Natural killer cell treated with Interleukin-12 subunit alpha and Interleukin-12 subunit beta and Interleukin-15 and Interleukin-18, amount 100 ng/mL, for 72 hours (primary cell): ENCODE data around the gene SLC13A3. TPM values are rescaled to one million over a fixed set of nuclear protein-coding genes. Genes with fewer than 3 reads are reported as not detected.

ENCODE experiments used
- ATAC-seq, 2 donors: fragments of 150-1000 bp; cut with Tn5 transposase in 1 of 2; sonication (Bioruptor Pico), chemical (Tn5 transposase) in 1 of 2; 2 replicates each; pipeline ENCODE4 v1.10.0; 2021
- DNase-seq: peaks from one replicate; pipeline ENCODE4 v3.0.0; 2022; ENCODE audit warnings: low spot score
- H3K27ac Mint-ChIP-seq, 2 donors: 1 replicate in 1 of 2; 2 replicates in 1 of 2; pipeline ENCODE4 v1.8.0; 2022; ENCODE audit warnings: mixed read lengths in 2 of 2, mild to moderate bottlenecking in 1 of 2, moderate library complexity in 1 of 2
- H3K27me3 Mint-ChIP-seq, 2 donors: 1 replicate in 1 of 2; 2 replicates in 1 of 2; pipeline ENCODE4 v1.8.0; 2022; ENCODE audit warnings: mixed read lengths in 2 of 2
- H3K36me3 Mint-ChIP-seq: one replicate; pipeline ENCODE4 v1.8.0; 2022; ENCODE audit warnings: mixed read lengths
- H3K4me1 Mint-ChIP-seq, 2 donors: 1 replicate in 1 of 2; 2 replicates in 1 of 2; pipeline ENCODE4 v1.8.0; 2022; ENCODE audit warnings: low read depth in 2 of 2, mixed read lengths in 2 of 2, mild to moderate bottlenecking in 1 of 2
- H3K4me3 Mint-ChIP-seq: one replicate; pipeline ENCODE4 v1.8.0; 2022; ENCODE audit warnings: mixed read lengths
- H3K9me3 Mint-ChIP-seq: 2 replicates; pipeline ENCODE4 v1.8.0; 2022; ENCODE audit warnings: mixed read lengths
- total RNA-seq, 2 donors: library from RNA; stranded (reverse); gene quantifications; one replicate each; pipeline ENCODE4 v1.2.3, GENCODE V29; 2022

The SLC13A3 gene
- total RNA-seq, 2 donors from 2014 or later, result 0.47 to 0.55 TPM

GRCh38 chr20:46606817-46607190 lies 44.5 kb downstream of the SLC13A3 start:
- Mint-ChIP-seq H3K27me3 (peaks cover 9 to 22% of the 10 kb centered on the region in 2 donors), H3K9me3 (no peaks in the 10 kb centered on the region), H3K4me3 (no peak overlapping the region), H3K27ac (no peak overlapping the region), H3K36me3 (no peaks in the 10 kb centered on the region), H3K4me1 (peaks cover 4 to 6% of the 10 kb centered on the region in 2 donors)
- ATAC-seq (no peak), DNase-seq (no peak)

- Mint-ChIP-seq H3K4me1 (peaks cover 10 to 12% of the 10 kb centered on the region in 2 donors), H3K9me3 (no peaks in the 10 kb centered on the region), H3K4me3 (no peak overlapping the region), H3K36me3 (no peaks in the 10 kb centered on the region), H3K27me3 (peaks cover 6 to 21% of the 10 kb centered on the region in 2 donors), H3K27ac (no peak overlapping the region)
- no peak for DNase-seq
- ATAC-seq, result peak in 1 of 2 donors; percentile 36
Observed at GRCh38 chr20:46605978-46606816, 45.1 kb downstream of the SLC13A3 start.

DNA sequence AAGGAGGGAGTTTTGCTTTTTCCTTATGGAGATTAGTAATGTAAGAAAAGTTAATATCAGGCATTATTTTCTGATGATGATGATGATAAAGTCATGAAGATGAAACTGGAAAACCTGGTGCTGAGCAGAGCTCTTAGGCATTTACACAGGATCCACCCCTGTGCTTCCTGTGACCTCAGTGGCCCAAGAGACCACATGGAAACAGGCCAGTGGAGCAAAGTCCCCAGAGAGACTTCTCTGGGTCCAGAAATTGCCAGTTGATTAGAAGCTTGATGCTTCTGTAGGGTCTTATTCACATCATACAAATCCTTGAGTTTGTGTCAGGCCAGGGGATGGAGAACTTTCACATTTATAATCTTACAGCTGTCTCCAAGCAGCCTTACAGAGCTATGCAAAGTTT lies 46.1 kb downstream of the SLC13A3 start:
- Mint-ChIP-seq H3K4me1 (peaks cover 10 to 12% of the 10 kb centered on the region in 2 donors), H3K9me3 (no peaks in the 10 kb centered on the region), H3K27me3 (peaks cover 4 to 17% of the 10 kb centered on the region in 2 donors), H3K36me3 (no peaks in the 10 kb centered on the region), H3K4me3 (no peak overlapping the region), H3K27ac (no peak overlapping the region)
- DNase-seq, result no peak
- ATAC-seq, result no peak

DNA sequence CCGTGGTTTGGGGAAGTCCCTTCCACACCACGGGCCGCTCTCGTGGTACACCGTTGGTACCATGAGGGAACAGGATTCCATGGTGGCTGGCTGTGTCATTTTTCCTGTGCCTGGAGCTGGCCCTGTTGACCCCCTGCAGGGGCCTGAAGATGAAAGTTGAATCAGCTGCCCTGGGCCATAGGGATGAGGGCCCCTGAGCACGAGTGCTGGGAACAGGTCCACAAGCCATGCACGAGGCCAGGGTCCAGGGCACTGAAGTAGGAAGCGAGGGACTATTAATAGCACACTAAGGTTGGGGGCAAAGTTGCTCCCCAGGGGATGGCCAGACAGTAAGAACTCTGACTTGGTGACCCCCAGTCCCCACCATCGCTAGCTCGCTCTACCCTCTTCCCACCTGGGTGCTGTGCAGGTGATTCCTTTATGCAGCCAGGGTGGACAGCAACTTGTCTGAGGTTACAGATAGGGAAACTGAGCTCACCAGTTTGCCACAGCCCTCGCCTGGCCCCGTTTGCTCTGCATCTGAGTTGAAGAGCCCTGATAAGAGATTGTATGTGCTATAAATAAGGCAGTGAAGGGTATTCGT lies 46.6 kb downstream of the SLC13A3 start:
- Mint-ChIP-seq H3K27ac (no peak overlapping the region), H3K4me3 (no peak overlapping the region), H3K4me1 (peaks cover 10 to 12% of the 10 kb centered on the region in 2 donors), H3K9me3 (no peaks in the 10 kb centered on the region), H3K27me3 (peaks cover 9 to 17% of the 10 kb centered on the region in 2 donors), H3K36me3 (no peaks in the 10 kb centered on the region)
- ATAC-seq (no peak), DNase-seq (no peak)

DNA sequence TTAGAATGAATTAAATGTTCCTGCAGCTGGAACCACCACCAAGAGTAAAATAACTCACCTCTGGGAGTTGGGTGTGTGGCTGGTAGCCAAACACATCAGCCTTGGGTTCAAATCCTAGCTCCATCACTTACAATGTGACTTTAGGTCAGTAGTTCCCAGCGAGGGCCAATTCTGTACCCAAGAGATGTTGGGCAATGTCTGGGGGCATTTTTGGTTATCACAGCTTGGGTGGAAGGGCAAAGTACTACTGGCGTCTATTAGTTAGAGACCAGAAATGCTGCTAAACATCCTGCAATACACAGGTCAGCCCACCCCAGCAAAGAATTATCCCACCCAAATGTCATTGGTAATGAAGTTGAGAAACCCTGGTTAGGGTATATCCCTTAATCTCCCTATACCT lies 48.8 kb downstream of the SLC13A3 start:
- ATAC-seq, result no peak

DNA sequence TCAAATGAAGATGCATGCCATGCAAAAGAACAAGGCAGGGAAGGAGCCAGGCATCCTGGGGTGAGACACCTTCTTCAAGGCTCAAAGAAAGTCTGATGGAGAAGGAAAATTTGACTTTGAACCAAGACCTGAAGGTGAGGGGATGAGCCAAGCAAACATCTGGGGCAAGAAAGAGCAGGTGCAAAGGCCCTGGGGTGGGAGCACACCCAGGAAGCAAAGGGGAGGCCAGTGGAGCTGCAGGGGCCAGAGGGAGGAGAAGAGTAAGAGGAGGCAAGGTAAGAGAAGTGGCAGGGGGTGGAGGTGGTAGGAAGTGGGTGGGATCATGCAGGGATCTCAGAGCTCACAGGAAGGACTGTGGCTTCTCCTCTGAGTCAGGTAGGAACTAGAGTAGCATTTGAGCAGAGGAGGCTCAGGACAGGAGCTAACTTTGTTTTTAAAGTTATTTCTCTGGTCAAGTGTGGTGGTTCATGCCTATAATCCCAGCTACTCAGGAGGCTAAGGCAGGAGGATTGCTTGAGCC lies 49.6 kb downstream of the SLC13A3 start:
- Mint-ChIP-seq H3K36me3 (no peaks in the 10 kb centered on the region), H3K27me3 (peaks cover 11 to 22% of the 10 kb centered on the region in 2 donors), H3K4me3 (no peak overlapping the region), H3K4me1 (peaks cover 10 to 12% of the 10 kb centered on the region in 2 donors), H3K27ac (no peak overlapping the region), H3K9me3 (no peaks in the 10 kb centered on the region)
- DNase-seq (no peak), ATAC-seq (peak in 1 of 2 donors; percentile 44)

More for the DNA sequence above, 48.8 kb downstream of the SLC13A3 start:
- H3K27me3 Mint-ChIP-seq, result peaks cover 11 to 22% of the 10 kb centered on the region in 2 donors
- no peaks in the 10 kb centered on the region for H3K9me3 Mint-ChIP-seq
- DNase-seq, result no peak
- H3K36me3 Mint-ChIP-seq, result no peaks in the 10 kb centered on the region
- no peak overlapping the region for H3K27ac Mint-ChIP-seq
- H3K4me1 Mint-ChIP-seq, result peaks cover 10 to 12% of the 10 kb centered on the region in 2 donors
- no peak overlapping the region for H3K4me3 Mint-ChIP-seq

GRCh38 chr20:46600286-46600752 lies 50.9 kb downstream of the SLC13A3 start:
- peaks cover 16 to 29% of the 10 kb centered on the region in 2 donors for H3K27me3 Mint-ChIP-seq

GRCh38 chr20:46599227-46599987 lies 51.9 kb downstream of the SLC13A3 start:
- no peak for ATAC-seq
- H3K9me3 Mint-ChIP-seq, result no peaks in the 10 kb centered on the region
- no peaks in the 10 kb centered on the region for H3K36me3 Mint-ChIP-seq
- H3K27ac Mint-ChIP-seq, result no peak overlapping the region
- H3K4me1 Mint-ChIP-seq, result peaks cover 10 to 12% of the 10 kb centered on the region in 2 donors
- peaks cover 17 to 30% of the 10 kb centered on the region in 2 donors for H3K27me3 Mint-ChIP-seq
- H3K4me3 Mint-ChIP-seq, result no peak overlapping the region
- no peak for DNase-seq

More at GRCh38 chr20:46600286-46600752, 50.9 kb downstream of the SLC13A3 start:
- Mint-ChIP-seq H3K4me1 (peaks cover 10 to 12% of the 10 kb centered on the region in 2 donors), H3K4me3 (no peak overlapping the region), H3K36me3 (no peaks in the 10 kb centered on the region), H3K27ac (no peak overlapping the region), H3K9me3 (no peaks in the 10 kb centered on the region)
- DNase-seq (no peak), ATAC-seq (no peak)

- no peaks in the 10 kb centered on the region for H3K9me3 Mint-ChIP-seq
- H3K27ac Mint-ChIP-seq, result peak overlapping the region in 1 of 2 donors; percentile 1
- ATAC-seq (no peak), DNase-seq (no peak)
- no peaks in the 10 kb centered on the region for H3K4me1 Mint-ChIP-seq
- H3K4me3 Mint-ChIP-seq, result no peak overlapping the region
- no peaks in the 10 kb centered on the region for H3K36me3 Mint-ChIP-seq
- peaks cover 19 to 23% of the 10 kb centered on the region in 2 donors for H3K27me3 Mint-ChIP-seq
Observed at GRCh38 chr20:46595933-46596332, 55.3 kb downstream of the SLC13A3 start.

DNA sequence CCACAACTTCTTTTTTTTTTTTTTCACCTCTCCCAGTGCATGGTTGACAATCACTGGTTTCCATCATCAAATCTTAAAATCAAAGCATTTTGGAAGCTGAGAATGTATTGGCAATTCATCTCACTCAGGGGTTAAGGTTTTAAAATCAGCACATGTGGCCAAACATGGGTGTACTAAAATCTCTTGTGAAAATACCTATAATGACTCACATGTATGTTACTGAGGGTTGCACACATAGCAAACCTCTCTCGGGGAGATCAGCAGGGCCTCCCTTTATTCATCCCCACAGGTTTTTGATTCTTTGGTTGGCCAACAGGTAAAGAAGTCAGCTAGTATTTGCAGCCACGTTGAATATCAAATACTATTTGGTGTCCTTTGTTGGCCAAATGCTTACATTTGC lies 56.5 kb downstream of the SLC13A3 start:
- H3K4me1 Mint-ChIP-seq, result no peaks in the 10 kb centered on the region
- ATAC-seq (no peak), DNase-seq (no peak)
- no peaks in the 10 kb centered on the region for H3K36me3 Mint-ChIP-seq
- no peaks in the 10 kb centered on the region for H3K9me3 Mint-ChIP-seq
- no peak overlapping the region for H3K4me3 Mint-ChIP-seq
- no peak overlapping the region for H3K27ac Mint-ChIP-seq
- peaks cover 14 to 19% of the 10 kb centered on the region in 2 donors for H3K27me3 Mint-ChIP-seq

DNA sequence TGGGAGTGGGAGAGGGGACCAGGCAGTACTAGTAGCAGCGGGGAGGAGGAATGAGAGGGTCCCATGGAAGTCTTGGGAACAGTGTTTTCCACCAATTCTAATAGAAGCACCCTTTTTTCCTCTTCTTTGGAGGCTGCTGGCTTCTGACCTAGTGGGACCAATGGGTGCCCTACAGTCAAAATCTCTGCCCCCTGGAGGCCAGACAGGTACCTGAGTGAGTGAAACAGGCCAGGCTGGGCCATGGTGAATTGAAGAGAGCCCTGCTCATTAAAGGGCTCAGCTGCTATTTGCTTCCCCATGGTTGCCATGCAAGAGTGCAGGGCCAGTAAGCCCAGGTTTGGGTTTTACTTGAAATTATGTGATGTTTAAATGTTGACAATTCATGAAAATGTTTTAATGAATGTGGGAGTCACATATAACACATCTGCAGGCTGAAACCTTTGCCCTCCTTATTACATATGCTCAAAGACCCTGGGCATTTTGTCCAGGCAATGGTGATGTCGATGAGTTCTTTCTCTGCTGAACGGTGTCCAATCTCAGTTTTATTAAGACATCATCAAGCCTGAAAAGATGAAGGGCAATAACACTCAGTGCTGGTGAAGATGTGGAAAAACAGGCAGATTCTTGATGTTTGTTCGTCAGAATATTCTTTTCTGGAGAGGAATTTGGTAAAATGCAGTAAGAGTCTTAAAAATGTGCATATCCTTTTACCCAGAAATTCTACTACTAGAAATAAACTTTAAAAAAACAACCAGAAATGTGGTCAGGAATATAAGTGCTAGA lies 58.5 kb downstream of the SLC13A3 start:
- H3K27me3 Mint-ChIP-seq, result peaks cover 8% of the 10 kb centered on the region in 2 donors
- peak overlapping the region in 1 of 2 donors; percentile 84 for H3K27ac Mint-ChIP-seq
- no peak overlapping the region for H3K4me3 Mint-ChIP-seq
- ATAC-seq, result peak in 1 of 2 donors; percentile 44
- no peak for DNase-seq
- H3K36me3 Mint-ChIP-seq, result no peaks in the 10 kb centered on the region
- H3K4me1 Mint-ChIP-seq, result peaks cover 6 to 7% of the 10 kb centered on the region in 2 donors
- H3K9me3 Mint-ChIP-seq, result no peaks in the 10 kb centered on the region

GRCh38 chr20:46590443-46590842 lies 60.8 kb downstream of the SLC13A3 start:
- H3K4me3 Mint-ChIP-seq, result no peak overlapping the region
- no peak overlapping the region for H3K27ac Mint-ChIP-seq
- H3K9me3 Mint-ChIP-seq, result no peaks in the 10 kb centered on the region
- DNase-seq (no peak), ATAC-seq (no peak)
- H3K4me1 Mint-ChIP-seq, result peaks cover 6 to 7% of the 10 kb centered on the region in 2 donors
- peaks cover 2 to 4% of the 10 kb centered on the region in 2 donors for H3K27me3 Mint-ChIP-seq
- no peaks in the 10 kb centered on the region for H3K36me3 Mint-ChIP-seq
